Activated T-helper 17 cell treated with anti-CD3 and anti-CD28 coated beads, Interleukin-2, amount 50 U/mL, for 72 hours (primary cell): ENCODE results near the gene BAX. TPM values are rescaled to one million over a fixed set of nuclear protein-coding genes. Genes with fewer than 3 reads are reported as not detected.

ENCODE experiments used
- ATAC-seq: fragments of 150-1000 bp; cut with Tn5 transposase; replicated peaks from 2 replicates; pipeline ENCODE4 v1.10.0; 2021; ENCODE audit warnings: mild to moderate bottlenecking, moderate library complexity
- H3K27ac Mint-ChIP-seq: one replicate; pipeline ENCODE4 v1.8.0; 2022; ENCODE audit warnings: mixed read lengths
- H3K27me3 Mint-ChIP-seq: one replicate; pipeline ENCODE4 v1.8.0; 2022; ENCODE audit warnings: mixed read lengths
- H3K36me3 Mint-ChIP-seq: one replicate; pipeline ENCODE4 v1.8.0; 2022; ENCODE audit warnings: low read depth, mild to moderate bottlenecking, mixed read lengths
- H3K4me1 Mint-ChIP-seq: one replicate; pipeline ENCODE4 v1.8.0; 2022; ENCODE audit warnings: mixed read lengths
- H3K4me3 Mint-ChIP-seq: one replicate; pipeline ENCODE4 v1.8.0; 2022; ENCODE audit warnings: mild to moderate bottlenecking, mixed read lengths
- H3K9me3 Mint-ChIP-seq: one replicate; pipeline ENCODE4 v1.8.0; 2022; ENCODE audit warnings: mixed read lengths
- total RNA-seq, 2 donors: library from RNA; stranded (reverse); gene quantifications; one replicate each; pipeline ENCODE4 v1.2.3, GENCODE V29; 2022

The BAX gene
- total RNA-seq, 2 donors from 2014 or later: 286 to 464 TPM

DNA sequence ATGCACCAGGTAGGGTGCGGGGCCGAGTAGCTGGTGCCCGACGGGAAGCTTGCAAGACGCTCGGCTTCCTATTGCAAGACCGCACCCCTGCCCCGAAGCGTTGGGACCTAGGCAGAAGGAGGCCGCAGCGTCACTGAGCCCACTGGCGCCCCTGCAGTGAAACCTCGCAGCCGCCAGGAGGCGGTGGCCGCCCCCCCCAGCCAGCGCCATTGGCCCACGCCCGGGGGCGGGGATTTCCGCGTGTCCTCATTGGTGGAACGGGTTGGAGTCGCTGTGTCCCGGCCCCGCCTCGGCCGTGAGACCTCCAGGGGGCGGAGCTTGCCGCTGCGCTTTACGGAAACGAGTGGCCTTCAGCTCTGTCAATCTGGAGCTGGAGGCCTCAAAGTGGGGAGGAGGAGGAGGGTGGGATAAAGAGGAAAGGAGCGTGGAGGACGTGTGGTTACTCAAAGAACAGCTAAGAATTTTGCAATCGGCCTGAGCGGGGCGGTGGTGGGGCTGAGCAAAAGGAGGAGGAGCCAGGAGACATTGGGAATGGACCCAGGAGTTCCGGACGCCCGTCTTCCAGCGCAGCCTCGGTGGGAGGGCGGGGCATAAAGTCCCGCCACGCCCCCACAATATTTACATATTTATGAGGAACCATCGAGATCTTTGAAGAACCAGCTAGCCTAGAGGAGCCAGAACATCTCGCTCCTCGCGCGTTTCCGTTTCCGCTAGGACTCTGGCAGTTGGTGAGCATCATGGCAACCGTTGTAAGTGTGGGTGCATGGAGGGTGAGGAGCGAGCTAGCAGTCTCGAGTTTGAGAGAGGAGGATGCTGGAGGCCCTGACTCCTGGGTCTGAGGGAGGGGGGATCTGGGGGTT, 38.7 kb downstream of the BAX start, which contains the start of the genes GYS1 and RUVBL2:
Gene GYS1 (minus strand): TSS at position 135 of the 860 bp plus-strand sequence. CDS start 197 bp downstream, outside the sequence.
Gene RUVBL2 (plus strand): TSS at position 713 of the 860 bp plus-strand sequence. CDS start 25 bp downstream, at position 738.
- Mint-ChIP-seq H3K4me1 (peaks cover 34% of the 10 kb centered on the region), H3K27ac (peak within 1 kb of the TSS; percentile 92), H3K4me3 (peak within 1 kb of the TSS; percentile 86), H3K36me3 (peaks cover 58% of the 10 kb centered on the region), H3K27me3 (no peaks in the 10 kb centered on the region), H3K9me3 (no peaks in the 10 kb centered on the region)
- ATAC-seq: peak; percentile 95

DNA sequence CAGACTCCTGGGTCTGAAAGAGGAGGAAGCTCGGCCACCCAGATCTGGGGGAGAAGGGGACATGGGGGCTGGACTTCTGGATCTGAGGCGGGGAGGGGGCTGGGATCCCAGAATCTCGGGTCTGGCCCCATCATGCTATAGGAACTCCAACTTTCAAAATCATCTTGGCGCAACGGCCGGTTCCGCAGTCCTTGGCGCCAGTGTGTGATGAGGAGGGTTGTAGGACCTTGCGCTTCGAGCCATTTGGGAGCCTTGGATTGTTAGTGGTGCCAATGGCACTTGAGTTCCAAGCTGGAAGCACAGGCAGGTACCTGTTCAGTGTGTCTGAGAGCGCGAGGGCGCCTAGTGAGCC, 39.3 kb downstream of the BAX start:
- Mint-ChIP-seq H3K36me3 (peaks cover 54% of the 10 kb centered on the region), H3K27me3 (no peaks in the 10 kb centered on the region), H3K4me1 (peaks cover 34% of the 10 kb centered on the region), H3K27ac (peak overlapping the region; percentile 92), H3K9me3 (no peaks in the 10 kb centered on the region), H3K4me3 (peak overlapping the region; percentile 86)
- ATAC-seq: no peak

DNA sequence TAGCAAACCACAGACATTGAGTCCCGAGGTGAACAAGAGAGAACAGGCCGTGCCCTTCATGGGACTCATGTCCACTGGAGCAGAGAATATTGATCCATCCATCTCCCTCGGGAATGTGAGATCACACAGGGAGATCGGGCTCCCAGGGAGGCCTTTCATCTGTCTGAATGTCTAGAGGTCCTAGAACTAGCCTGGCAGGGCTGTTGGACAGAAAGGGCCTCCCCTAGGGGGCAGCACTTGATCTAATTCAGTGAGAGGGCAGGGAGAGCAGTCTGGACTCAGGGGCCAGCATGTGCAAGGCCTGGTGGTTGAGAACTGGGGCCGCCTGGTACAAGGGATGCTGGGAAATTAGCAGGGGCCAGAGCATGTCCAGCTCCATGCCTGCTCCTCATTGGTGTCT, 43.3 kb downstream of the BAX start:
- Mint-ChIP-seq H3K27me3 (no peaks in the 10 kb centered on the region), H3K36me3 (peaks cover 51% of the 10 kb centered on the region), H3K4me3 (no peak overlapping the region), H3K9me3 (no peaks in the 10 kb centered on the region), H3K27ac (peak overlapping the region; percentile 63), H3K4me1 (peaks cover 21% of the 10 kb centered on the region)
- no peak for ATAC-seq

DNA sequence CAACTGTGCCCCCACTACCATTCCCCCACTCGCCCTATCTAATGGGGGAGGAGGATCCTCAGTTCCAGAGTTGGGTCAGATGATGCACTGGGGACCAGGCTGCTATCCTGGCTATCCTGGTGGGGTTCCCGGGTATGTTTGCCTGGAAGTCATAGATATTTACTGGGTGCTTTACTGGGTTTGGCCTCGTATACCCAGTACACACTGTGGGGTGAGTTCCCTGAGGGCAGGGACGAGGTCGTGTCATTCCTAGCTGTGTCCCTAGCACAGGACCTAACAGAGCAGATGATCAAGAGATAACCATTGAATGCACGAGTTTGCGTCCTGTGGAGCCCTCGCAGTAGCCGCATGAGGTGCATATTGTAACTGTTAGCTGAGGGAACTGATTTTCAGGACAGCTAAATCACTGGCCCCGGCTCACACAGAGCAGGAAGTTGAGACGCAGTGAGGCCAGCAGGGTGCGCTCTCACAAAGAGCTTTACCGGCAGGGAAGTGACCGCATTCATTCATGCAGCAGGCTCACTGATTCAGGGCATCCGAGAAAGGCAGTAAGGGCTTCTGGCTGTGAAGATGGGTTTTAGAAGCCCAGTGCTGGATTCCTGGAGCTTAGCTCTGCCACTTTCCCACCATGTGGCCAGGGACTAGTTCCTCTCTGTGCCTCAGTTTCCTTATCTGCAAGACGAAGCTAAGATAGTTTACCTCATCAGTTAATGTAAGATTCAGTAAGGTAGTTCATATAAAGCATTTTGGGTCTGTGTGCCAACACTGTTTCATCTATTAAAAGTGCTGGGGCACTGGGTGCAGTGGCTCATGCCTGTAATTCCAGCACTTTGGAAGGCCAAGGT, 45.0 kb downstream of the BAX start:
- Mint-ChIP-seq H3K4me3 (no peak overlapping the region), H3K9me3 (no peaks in the 10 kb centered on the region), H3K4me1 (peaks cover 12% of the 10 kb centered on the region), H3K27me3 (no peaks in the 10 kb centered on the region), H3K27ac (no peak overlapping the region), H3K36me3 (peaks cover 54% of the 10 kb centered on the region)
- peak; percentile 95 for ATAC-seq

GRCh38 chr19:49004133-49004532, 49.5 kb downstream of the BAX start:
- Mint-ChIP-seq H3K4me1 (no peaks in the 10 kb centered on the region), H3K27me3 (no peaks in the 10 kb centered on the region), H3K27ac (no peak overlapping the region), H3K36me3 (peaks cover 83% of the 10 kb centered on the region), H3K9me3 (no peaks in the 10 kb centered on the region), H3K4me3 (no peak overlapping the region)
- ATAC-seq: no peak

GRCh38 chr19:49004964-49005614, 50.4 kb downstream of the BAX start:
- no peak for ATAC-seq
- no peaks in the 10 kb centered on the region for H3K9me3 Mint-ChIP-seq
- peaks cover 83% of the 10 kb centered on the region for H3K36me3 Mint-ChIP-seq
- no peaks in the 10 kb centered on the region for H3K27me3 Mint-ChIP-seq
- H3K4me1 Mint-ChIP-seq: no peaks in the 10 kb centered on the region
- H3K27ac Mint-ChIP-seq: no peak overlapping the region
- no peak overlapping the region for H3K4me3 Mint-ChIP-seq

- ATAC-seq: no peak
- Mint-ChIP-seq H3K4me3 (no peak overlapping the region), H3K27me3 (no peaks in the 10 kb centered on the region), H3K4me1 (no peaks in the 10 kb centered on the region), H3K27ac (no peak overlapping the region), H3K36me3 (peaks cover 90% of the 10 kb centered on the region), H3K9me3 (no peaks in the 10 kb centered on the region)
Measured at GRCh38 chr19:49006905-49007304, 52.2 kb downstream of the BAX start.

DNA sequence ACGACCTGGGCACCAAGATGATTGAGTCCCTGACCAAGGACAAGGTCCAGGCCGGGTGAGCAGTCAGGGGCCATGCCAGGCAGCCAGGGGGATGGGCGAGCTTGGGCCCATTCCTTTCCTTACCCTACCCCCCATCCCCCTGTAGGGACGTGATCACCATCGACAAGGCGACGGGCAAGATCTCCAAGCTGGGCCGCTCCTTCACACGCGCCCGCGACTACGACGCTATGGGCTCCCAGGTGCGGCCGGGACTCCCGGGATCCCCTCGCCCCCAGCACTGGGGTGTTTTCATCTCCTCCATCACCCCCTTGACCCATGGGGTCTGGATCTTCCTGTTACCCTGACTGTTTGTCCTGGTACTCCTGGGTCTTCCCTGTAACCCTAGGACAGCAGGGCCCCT, 55.2 kb downstream of the BAX start:
- Mint-ChIP-seq H3K4me1 (no peaks in the 10 kb centered on the region), H3K36me3 (peaks cover 86% of the 10 kb centered on the region), H3K9me3 (no peaks in the 10 kb centered on the region), H3K27ac (no peak overlapping the region), H3K4me3 (no peak overlapping the region), H3K27me3 (no peaks in the 10 kb centered on the region)
- ATAC-seq: no peak

DNA sequence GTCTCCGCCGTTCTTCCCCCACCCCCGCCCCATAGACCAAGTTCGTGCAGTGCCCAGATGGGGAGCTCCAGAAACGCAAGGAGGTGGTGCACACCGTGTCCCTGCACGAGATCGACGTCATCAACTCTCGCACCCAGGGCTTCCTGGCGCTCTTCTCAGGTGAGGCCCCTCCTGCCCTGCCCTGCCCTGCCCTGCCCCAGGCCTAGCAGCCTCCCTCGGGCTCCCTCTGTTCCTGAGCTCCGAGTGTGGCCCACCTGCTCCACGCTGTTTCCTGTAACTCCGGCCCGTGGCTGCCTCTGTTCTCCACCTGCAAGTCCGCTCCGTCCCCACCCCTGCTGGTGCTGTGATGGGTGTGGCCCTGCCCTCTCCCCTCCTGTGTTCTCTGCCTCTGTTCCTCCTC, 55.8 kb downstream of the BAX start:
- Mint-ChIP-seq H3K27me3 (no peaks in the 10 kb centered on the region), H3K9me3 (no peaks in the 10 kb centered on the region), H3K36me3 (peaks cover 83% of the 10 kb centered on the region), H3K4me1 (no peaks in the 10 kb centered on the region), H3K27ac (no peak overlapping the region), H3K4me3 (no peak overlapping the region)
- ATAC-seq: no peak

- H3K27ac Mint-ChIP-seq: no peak overlapping the region
- ATAC-seq: no peak
- H3K27me3 Mint-ChIP-seq: no peaks in the 10 kb centered on the region
Measured at GRCh38 chr19:49011194-49011593, 56.5 kb downstream of the BAX start.

More at GRCh38 chr19:49011194-49011593, 56.5 kb downstream of the BAX start:
- Mint-ChIP-seq H3K4me1 (no peaks in the 10 kb centered on the region), H3K9me3 (no peaks in the 10 kb centered on the region), H3K36me3 (peaks cover 76% of the 10 kb centered on the region), H3K4me3 (no peak overlapping the region)

Other genes starting within 250 kb of the BAX start
- gene MAMSTR, start 235.2 kb upstream of the BAX start, total RNA-seq: 1 to 10 TPM; 1.1 to 1.7 TPM
- gene RASIP1, start 214.3 kb upstream of the BAX start, total RNA-seq: under 1 TPM; 0.19 to 0.67 TPM
- not detected for gene IZUMO1, start 208.0 kb upstream of the BAX start, total RNA-seq
- gene FUT1, start 202.2 kb upstream of the BAX start, total RNA-seq: under 1 TPM; 0.30 to 0.40 TPM
- not detected for gene FGF21, start 199.4 kb upstream of the BAX start, total RNA-seq
- 10 to 100 TPM; 39.7 to 54.3 TPM for gene BCAT2, start 143.8 kb upstream of the BAX start, total RNA-seq
- 1 to 10 TPM in 1 of 2 donors, not detected in 1; 1.6 TPM for gene HSD17B14, start 118.4 kb upstream of the BAX start, total RNA-seq
- gene PLEKHA4, start 86.3 kb upstream of the BAX start, total RNA-seq: 10 to 100 TPM in 1 of 2 donors, 1 to 10 TPM in 1; 6.5 to 17.6 TPM
- gene PPP1R15A, start 82.5 kb upstream of the BAX start, total RNA-seq: 100 to 1,000 TPM in 1 of 2 donors, 10 to 100 TPM in 1; 75.1 to 129 TPM
- gene TULP2, start 56.1 kb upstream of the BAX start, total RNA-seq: not detected
- gene NUCB1, start 54.6 kb upstream of the BAX start, total RNA-seq: 100 to 1,000 TPM; 158 to 184 TPM
- gene DHDH, start 21.2 kb upstream of the BAX start, total RNA-seq: 1 to 10 TPM; 1.2 to 3.8 TPM
- gene FTL, start 10.4 kb downstream of the BAX start, total RNA-seq: 1,000 to 10,000 TPM; 1,320 to 1,710 TPM
- gene GYS1, start 38.4 kb downstream of the BAX start, total RNA-seq: 10 to 100 TPM; 50.8 to 99.9 TPM
- gene RUVBL2, start 39.0 kb downstream of the BAX start, total RNA-seq: 100 to 1,000 TPM; 100 to 166 TPM
- gene LHB, start 62.2 kb downstream of the BAX start, total RNA-seq: not detected
- gene CGB3, start 69.5 kb downstream of the BAX start, total RNA-seq: not detected
- gene CGB2, start 77.0 kb downstream of the BAX start, total RNA-seq: not detected
- not detected for gene CGB1, start 82.0 kb downstream of the BAX start, total RNA-seq
- not detected for gene CGB5, start 89.0 kb downstream of the BAX start, total RNA-seq
- not detected for gene CGB8, start 94.2 kb downstream of the BAX start, total RNA-seq
- under 1 TPM in 1 of 2 donors, not detected in 1; 0.32 TPM for gene CGB7, start 102.9 kb downstream of the BAX start, total RNA-seq
- not detected for gene NTF4, start 109.9 kb downstream of the BAX start, total RNA-seq
- gene KCNA7, start 117.8 kb downstream of the BAX start, total RNA-seq: not detected
- gene SNRNP70, start 130.6 kb downstream of the BAX start, total RNA-seq: 100 to 1,000 TPM; 114 to 204 TPM
- 1 to 10 TPM; 4.1 to 4.7 TPM for gene LIN7B, start 159.5 kb downstream of the BAX start, total RNA-seq
- gene C19orf73, start 164.3 kb downstream of the BAX start, total RNA-seq: 1 to 10 TPM in 1 of 2 donors, under 1 TPM in 1; 0.50 to 1.3 TPM
- gene PPFIA3, start 164.7 kb downstream of the BAX start, total RNA-seq: 1 to 10 TPM; 3.6 to 3.9 TPM
- not detected for gene HRC, start 200.5 kb downstream of the BAX start, total RNA-seq
- under 1 TPM in 1 of 2 donors, not detected in 1; 0.52 TPM for gene TRPM4, start 202.9 kb downstream of the BAX start, total RNA-seq